ENCODE measurements around the gene DBI. TPM values are rescaled to one million over a fixed set of nuclear protein-coding genes. Genes with fewer than 3 reads are reported as not detected.
A peak's percentile ranks its signal among the peaks of the same experiment; 100 is the strongest.

The DBI gene
- total and polyA plus RNA-seq, 2 of the 8 experiments (the other 6 are each of a cell fraction or from before 2014, with no cell fraction given) = 180 to 212 TPM

- TF ChIP-seq CHD7 (IDR thresholded peaks at IDR 0.05; ENCODE audit: insufficient replicate concordance, low read length) (no peak), ZNF274 (IDR thresholded peaks at IDR 0.05; ENCODE audit: borderline replicate concordance, extremely low read depth, low read length) (no peak), NANOG (IDR thresholded peaks at IDR 0.05; ENCODE audit: insufficient read depth, low read depth, low read length, poor library complexity, severe bottlenecking) (no peak), TEAD4 (IDR thresholded peaks at IDR 0.05; ENCODE audit: low read depth, low read length) (no peak), KDM4A (IDR thresholded peaks at IDR 0.05; ENCODE audit: low read depth, low read length, severe bottlenecking) (peak; percentile 78)
These were observed at the start of gene DBI, which contains the start of gene C2orf76 (continued) for GRCh38 chr2:119366649-119367471.
